Measurements from ENCODE around the gene KLHL42. TPM values are rescaled to one million over a fixed set of nuclear protein-coding genes. Genes with fewer than 3 reads are reported as not detected.
"Not testable (repeated sequence)": the region's sequence is repeated elsewhere in the genome, so short reads cannot be mapped to it uniquely, and the experiment has no call there.

Gene KLHL42
- total RNA-seq, 2 donors from 2014 or later = 19.1 to 79.9 TPM

DNA sequence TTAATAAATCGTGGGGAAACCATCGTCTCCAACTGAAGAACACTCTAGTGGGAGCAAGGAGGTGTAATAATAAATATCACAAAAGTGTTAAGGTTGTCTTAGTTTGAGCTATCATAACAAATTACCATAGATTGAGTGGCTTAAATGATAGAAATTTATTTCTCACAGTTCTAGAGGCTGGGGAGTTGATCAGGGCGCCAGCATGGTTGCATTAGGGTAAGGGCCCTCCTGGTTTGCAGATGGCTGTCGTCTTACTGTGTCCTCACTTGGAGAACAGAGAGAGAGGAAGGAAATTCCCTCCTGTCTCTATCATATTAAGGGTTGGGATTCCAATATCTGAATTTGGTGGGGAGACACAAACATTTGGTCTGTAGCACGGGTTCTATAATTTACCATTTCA lies 36.4 kb upstream of the KLHL42 start:
- H3K4me1 ChIP-seq (replicated peaks) = no peaks in the 10 kb centered on the region
- intact Hi-C loops (cut with DNase I) = no loop called here
- TF ChIP-seq POLR2AphosphoS5 (IDR thresholded peaks at IDR 0.05) (no peak), POLR2A (IDR thresholded peaks at IDR 0.05) (no peak)
- TF ChIP-seq, protein P1, sequence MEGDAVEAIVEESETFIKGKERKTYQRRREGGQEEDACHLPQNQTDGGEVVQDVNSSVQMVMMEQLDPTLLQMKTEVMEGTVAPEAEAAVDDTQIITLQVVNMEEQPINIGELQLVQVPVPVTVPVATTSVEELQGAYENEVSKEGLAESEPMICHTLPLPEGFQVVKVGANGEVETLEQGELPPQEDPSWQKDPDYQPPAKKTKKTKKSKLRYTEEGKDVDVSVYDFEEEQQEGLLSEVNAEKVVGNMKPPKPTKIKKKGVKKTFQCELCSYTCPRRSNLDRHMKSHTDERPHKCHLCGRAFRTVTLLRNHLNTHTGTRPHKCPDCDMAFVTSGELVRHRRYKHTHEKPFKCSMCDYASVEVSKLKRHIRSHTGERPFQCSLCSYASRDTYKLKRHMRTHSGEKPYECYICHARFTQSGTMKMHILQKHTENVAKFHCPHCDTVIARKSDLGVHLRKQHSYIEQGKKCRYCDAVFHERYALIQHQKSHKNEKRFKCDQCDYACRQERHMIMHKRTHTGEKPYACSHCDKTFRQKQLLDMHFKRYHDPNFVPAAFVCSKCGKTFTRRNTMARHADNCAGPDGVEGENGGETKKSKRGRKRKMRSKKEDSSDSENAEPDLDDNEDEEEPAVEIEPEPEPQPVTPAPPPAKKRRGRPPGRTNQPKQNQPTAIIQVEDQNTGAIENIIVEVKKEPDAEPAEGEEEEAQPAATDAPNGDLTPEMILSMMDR (IDR thresholded peaks at IDR 0.05) = no peak
- H3K9me3 ChIP-seq = no peaks in the 10 kb centered on the region
- no peaks in the 10 kb centered on the region for H3K27me3 ChIP-seq (replicated peaks; ENCODE audit: insufficient read depth)
- no peak for DNase-seq (ENCODE audit: low spot score)
- H3K36me3 ChIP-seq = no peaks in the 10 kb centered on the region
- H3K27ac ChIP-seq = no peak overlapping the region
- no peak overlapping the region for H3K4me3 ChIP-seq
- WGBS = 96% methylated on average over 5 of the region's 5 CpGs

DNA sequence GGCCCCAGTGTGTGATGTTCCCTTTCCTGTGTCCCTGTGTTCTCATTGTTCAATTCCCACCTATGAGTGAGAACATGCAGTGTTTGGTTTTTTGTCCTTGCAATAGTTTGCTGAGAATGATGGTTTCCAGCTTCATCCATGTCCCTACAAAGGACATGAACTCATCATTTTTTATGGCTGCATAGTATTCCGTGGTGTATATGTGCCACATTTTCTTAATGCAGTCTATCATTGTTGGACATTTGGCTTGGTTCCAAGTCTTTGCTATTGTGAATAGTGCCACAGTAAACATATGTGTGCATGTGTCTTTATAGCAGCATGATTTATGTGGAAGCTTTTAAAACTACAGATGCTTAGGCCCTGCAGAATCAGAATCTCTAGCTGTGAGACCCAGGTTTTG lies 34.3 kb upstream of the KLHL42 start:
- DNase-seq (ENCODE audit: low spot score); H3K4me1 ChIP-seq (replicated peaks); H3K4me3 ChIP-seq; intact Hi-C loops (cut with DNase I); H3K9me3 ChIP-seq; H3K36me3 ChIP-seq; H3K27me3 ChIP-seq (replicated peaks; ENCODE audit: insufficient read depth); H3K27ac ChIP-seq: not testable (repeated sequence)
- WGBS = 64% methylated on average over 1 of the region's 1 CpG

DNA sequence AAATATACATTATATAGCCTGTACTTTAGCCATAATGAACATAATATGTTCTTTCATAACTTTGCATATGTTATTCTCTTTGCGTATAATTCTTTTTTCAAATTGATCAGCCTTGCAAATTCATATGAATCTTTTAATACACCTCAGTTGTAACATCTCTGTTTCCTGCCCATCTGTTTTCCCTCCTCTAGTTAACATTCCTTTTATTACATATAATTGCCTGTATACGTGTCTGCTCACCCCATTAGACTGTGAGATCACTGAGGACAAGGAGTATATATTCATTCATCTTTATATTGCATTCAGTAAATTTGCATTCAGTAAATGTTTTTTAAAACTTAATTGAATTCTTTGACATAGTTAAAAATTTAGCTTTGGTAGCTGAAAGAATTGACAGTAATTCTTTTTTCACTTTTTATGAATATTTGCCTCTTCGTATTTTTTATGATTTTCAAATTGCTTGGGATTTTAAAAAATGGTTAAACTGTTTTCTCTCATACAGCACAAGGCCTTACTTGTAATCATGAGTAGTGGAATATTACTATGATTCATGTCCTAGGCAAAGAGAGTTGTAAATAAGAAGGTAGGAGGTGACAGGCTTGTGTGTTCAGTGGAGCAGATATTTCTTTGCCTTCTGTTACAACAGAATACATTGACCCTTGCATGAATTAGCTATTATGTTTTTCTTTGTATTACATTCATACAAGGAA lies 32.8 kb upstream of the KLHL42 start:
- H3K4me1 ChIP-seq (replicated peaks) = no peaks in the 10 kb centered on the region
- TF ChIP-seq, protein P1 (IDR thresholded peaks at IDR 0.05) = no peak
- TF ChIP-seq POLR2AphosphoS5 (IDR thresholded peaks at IDR 0.05) (no peak), POLR2A (IDR thresholded peaks at IDR 0.05) (no peak)
- H3K27ac ChIP-seq = peak overlapping the region; percentile 56 to 62
- H3K27me3 ChIP-seq (replicated peaks; ENCODE audit: insufficient read depth) = no peaks in the 10 kb centered on the region
- DNase-seq (ENCODE audit: low spot score) = no peak
- intact Hi-C loops (cut with DNase I) = no loop called here
- no peaks in the 10 kb centered on the region for H3K36me3 ChIP-seq
- H3K4me3 ChIP-seq = no peak overlapping the region
- 87% methylated on average over 3 of the region's 3 CpGs for WGBS
- no peaks in the 10 kb centered on the region for H3K9me3 ChIP-seq

DNA sequence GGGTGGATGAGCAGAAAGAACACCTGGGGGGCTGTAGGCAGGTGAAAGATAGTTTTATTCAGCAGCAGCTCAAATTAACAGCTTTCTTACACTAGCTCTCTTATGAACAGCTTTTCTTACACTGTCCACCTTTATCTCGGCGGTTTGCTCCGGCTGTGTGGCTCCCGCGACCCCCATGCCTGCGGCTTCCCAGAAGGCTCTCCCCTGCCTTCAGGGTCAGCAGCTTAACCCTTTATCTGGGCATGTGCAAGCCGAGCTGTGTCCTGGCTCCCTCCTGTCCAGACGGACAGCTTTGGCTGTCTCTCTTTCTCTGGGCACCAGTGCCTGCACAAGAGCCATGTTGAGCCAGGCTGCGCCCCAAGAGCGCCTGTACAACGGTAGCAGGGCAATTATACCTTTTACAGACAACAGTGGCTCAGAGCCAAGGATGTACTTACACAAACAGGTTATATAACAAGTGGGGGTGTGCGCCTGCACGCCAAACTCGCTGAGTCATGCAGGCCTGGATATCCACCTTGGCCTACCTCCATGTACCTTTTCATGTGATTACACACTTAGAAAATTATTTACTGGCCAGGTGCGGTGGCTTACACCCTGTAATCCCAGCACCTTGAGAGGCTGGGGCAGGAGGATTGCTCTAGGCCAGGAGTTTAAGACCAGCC lies 28.5 kb upstream of the KLHL42 start:
- H3K27me3 ChIP-seq (replicated peaks; ENCODE audit: insufficient read depth) = no peaks in the 10 kb centered on the region
- intact Hi-C loops (cut with DNase I) = no loop called here
- no peaks in the 10 kb centered on the region for H3K36me3 ChIP-seq
- no peaks in the 10 kb centered on the region for H3K4me1 ChIP-seq (replicated peaks)
- no peak overlapping the region for H3K27ac ChIP-seq
- no peak overlapping the region for H3K4me3 ChIP-seq
- peak; percentile 12 for DNase-seq (ENCODE audit: low spot score)
- 85% methylated on average over 15 of the region's 15 CpGs for WGBS
- no peak for TF ChIP-seq POLR2AphosphoS5 (IDR thresholded peaks at IDR 0.05)
- TF ChIP-seq, protein P1 (IDR thresholded peaks at IDR 0.05) = no peak
- no peak for TF ChIP-seq POLR2A (IDR thresholded peaks at IDR 0.05)
- H3K9me3 ChIP-seq = no peaks in the 10 kb centered on the region

DNA sequence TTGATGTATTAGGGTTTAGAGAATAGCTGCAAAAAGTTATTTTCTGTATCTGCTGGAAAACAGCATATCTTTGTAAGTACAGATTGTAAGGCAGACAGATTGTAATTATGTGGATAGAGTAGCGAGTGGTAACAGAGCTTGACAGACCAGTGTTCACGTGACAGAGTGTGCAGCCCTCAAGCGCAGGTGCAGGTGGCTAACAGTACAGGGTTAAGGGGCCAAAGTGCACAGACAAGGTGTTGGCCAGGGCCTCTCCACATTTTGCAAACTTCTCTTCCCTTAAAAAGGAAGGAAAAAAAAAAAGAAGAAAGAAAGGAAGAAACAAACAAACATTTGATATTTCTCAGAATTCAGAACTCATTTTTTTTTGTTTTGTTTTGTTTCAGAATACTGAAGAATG lies 25.2 kb upstream of the KLHL42 start:
- H3K36me3 ChIP-seq = no peaks in the 10 kb centered on the region
- intact Hi-C loops (cut with DNase I) = no loop called here
- no peaks in the 10 kb centered on the region for H3K9me3 ChIP-seq
- no peaks in the 10 kb centered on the region for H3K27me3 ChIP-seq (replicated peaks; ENCODE audit: insufficient read depth)
- DNase-seq (ENCODE audit: low spot score) = no peak
- WGBS = 89% methylated on average over 3 of the region's 3 CpGs
- H3K27ac ChIP-seq = no peak overlapping the region
- TF ChIP-seq, protein P1 (IDR thresholded peaks at IDR 0.05) = no peak
- TF ChIP-seq POLR2AphosphoS5 (IDR thresholded peaks at IDR 0.05) (no peak), POLR2A (IDR thresholded peaks at IDR 0.05) (no peak)
- no peaks in the 10 kb centered on the region for H3K4me1 ChIP-seq (replicated peaks)
- H3K4me3 ChIP-seq = no peak overlapping the region
